ENCODE data around the gene SGMS1.

SGMS1 gene

DNA sequence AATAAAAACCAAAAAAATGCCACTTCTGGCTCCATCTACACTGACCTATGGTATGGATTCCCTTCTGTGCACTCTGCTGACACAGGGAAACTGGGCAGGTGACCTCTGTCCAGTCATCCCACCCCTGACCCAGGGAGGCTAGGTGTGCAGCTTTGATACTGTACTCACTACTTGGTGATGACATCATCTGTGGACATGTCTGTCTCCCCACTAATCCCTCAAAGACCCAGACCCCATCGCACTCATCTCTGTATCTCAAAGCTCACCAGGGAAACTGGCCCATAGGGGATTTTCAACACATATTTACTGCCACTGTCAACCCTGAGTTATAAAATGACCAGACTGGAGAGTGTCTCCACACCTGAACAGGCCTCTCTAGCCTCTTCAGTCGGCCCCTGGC, 10.6 kb downstream of the SGMS1 start:
- no peak for DNase-seq (ENCODE audit: low read depth in 2 of 2)

GRCh38 chr10:50610368-50610767, 13.4 kb downstream of the SGMS1 start:
- DNase-seq (ENCODE audit: low read depth in 2 of 2): no peak

- DNase-seq (ENCODE audit: low read depth in 2 of 2): no peak
Measured at GRCh38 chr10:50607356-50607925, 16.3 kb downstream of the SGMS1 start.

GRCh38 chr10:50605951-50606270, 17.8 kb downstream of the SGMS1 start:
- DNase-seq (ENCODE audit: low read depth in 2 of 2): no peak

DNA sequence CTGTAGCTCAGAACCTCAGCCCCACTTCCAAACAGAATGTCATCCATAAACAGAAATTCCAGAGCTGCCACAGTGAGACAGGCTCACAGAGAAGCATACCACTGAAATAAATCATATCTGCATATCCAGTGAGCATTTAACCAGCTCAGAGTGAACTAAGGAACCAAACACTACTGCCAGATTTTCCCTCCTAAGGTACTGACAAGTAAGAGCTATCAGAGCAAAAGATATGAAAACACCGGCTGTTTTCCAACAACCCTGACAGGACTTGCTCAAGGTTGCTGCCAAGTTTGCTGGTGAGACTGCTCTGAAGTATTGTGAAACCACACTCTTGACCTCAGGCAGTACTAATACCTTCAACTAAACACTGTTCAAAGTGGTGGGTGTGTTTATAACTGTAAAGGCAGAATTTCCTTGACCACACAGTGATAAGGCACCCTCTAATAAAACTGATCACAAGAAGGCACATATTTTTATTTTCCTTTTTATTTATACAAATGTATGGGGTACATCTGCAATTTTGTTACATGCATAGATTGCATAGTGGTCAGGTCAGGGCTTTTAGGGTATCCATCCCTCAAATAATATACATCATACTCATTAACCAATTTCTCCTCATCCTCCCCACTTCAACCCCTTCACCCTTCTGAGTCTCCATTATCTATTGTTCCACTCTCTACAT, 18.3 kb downstream of the SGMS1 start:
- DNase-seq (ENCODE audit: low read depth in 2 of 2): no peak

GRCh38 chr10:50604809-50605208, 18.9 kb downstream of the SGMS1 start:
- no peak for DNase-seq (ENCODE audit: low read depth in 2 of 2)

DNA sequence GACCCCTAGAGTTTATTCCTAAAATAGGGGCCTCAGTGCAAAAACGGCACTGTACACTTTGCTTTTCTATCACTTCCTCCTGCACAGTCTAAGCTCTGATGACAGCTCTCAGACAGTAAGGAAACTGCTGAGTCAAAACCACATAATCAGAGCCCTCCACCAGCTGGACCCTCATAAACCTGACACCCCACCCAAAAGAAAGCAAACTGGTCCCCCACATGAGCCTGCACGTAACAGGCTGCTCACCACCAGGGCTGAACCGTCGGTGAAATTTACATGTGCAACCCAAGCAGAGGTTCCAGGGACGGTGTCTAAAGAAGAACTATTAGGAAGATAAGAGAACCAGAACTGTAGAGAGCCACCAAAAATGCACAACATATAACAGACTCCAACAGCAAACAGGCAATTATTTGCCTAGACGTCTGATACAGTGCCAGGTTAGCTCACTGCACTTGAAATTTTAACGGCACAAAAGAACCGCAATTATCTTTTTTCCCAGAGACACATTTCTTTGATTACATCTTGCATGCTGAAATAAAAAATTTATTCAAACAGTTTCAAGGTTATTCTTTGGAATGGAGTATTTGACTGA, 19.6 kb downstream of the SGMS1 start:
- no peak for DNase-seq (ENCODE audit: low read depth in 2 of 2)

DNA sequence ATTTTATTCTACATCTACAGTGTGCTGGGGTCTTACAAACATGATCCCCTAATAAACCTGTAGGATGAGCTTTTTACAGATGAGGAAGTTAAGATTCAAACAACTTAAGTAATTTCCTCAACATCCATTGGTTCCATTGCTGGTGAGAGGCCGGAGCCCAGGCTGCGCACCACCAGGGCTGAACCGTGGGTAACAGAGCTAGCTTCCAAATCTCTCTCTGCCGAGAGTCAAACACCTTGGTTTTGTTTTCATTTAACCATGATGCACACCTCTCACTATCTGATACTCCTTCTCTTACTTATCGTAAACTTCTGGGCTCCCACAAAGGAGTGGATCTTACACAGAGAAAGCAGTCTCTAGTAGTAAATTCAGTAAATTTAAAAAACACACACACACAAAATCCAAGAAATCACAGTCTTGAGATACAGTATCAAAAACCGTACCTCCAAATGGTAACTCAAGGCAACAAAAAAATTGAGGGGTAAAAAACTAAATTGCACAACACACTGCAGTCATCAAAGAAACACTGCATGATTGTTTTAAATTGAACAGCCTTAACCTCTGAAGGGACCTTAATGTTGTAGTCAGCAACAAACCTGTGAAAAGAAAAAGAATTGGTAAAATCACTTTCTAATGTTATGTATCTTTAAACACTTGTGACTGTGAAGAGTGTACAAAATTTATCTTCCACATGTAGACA, 20.5 kb downstream of the SGMS1 start:
- no peak for DNase-seq (ENCODE audit: low read depth in 2 of 2)

GRCh38 chr10:50601974-50602373, 21.8 kb downstream of the SGMS1 start:
- DNase-seq (ENCODE audit: low read depth in 2 of 2): no peak

GRCh38 chr10:50600831-50601477, 22.8 kb downstream of the SGMS1 start:
- DNase-seq (ENCODE audit: low read depth in 2 of 2): no peak

GRCh38 chr10:50600286-50600685, 23.5 kb downstream of the SGMS1 start:
- no peak for DNase-seq (ENCODE audit: low read depth in 2 of 2)

- DNase-seq (ENCODE audit: low read depth in 2 of 2): no peak
Measured at GRCh38 chr10:50596897-50597296, 26.9 kb downstream of the SGMS1 start.

GRCh38 chr10:50596456-50596855, 27.3 kb downstream of the SGMS1 start:
- no peak for DNase-seq (ENCODE audit: low read depth in 2 of 2)

- no peak for DNase-seq (ENCODE audit: low read depth in 2 of 2)
Measured at GRCh38 chr10:50595785-50596184, 28.0 kb downstream of the SGMS1 start.

GRCh38 chr10:50593523-50594376, 30.0 kb downstream of the SGMS1 start:
- no peak for DNase-seq (ENCODE audit: low read depth in 2 of 2)

DNA sequence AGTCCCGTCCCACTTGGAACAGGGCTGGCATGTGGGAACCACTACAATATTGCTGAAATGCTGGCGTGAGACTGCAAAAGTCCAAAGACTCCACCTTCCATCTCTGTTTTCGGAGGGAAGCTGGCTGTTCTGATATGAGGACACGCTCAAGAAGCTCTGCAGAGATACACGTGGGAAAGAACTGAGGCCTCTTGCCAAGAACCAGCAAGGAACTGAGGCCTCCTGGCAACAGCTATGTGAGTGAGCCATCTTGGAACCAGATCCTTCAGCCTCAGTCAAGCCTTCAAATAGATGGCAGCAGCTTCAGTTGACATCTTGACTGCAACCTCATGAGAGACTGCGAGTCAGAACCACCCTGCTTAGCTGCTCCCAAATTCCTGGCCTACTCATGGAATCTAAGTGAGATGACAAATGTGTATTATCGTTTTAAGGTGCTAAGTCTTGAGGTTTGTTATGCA, 30.8 kb downstream of the SGMS1 start:
- DNase-seq (ENCODE audit: low read depth in 2 of 2): no peak

DNA sequence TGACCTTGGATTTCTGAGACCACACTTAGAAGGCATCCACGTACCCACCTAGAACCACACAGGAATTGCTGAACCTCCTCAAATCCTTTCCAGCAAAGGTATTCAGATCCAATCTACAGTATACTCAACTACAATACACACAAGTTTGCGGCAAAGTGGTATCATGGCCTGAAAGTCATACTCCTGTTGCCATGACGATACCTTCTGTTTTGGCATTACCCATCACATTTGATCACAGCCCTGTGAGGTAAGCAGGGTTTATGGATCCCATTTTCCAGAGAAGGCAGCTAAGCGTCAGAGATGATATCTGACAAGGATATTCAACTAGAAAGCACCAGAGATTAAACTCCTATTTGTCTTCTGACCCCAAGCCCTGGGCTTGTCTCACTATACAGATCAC, 32.8 kb downstream of the SGMS1 start:
- no peak for DNase-seq (ENCODE audit: low read depth in 2 of 2)

GRCh38 chr10:50586740-50587088, 37.0 kb downstream of the SGMS1 start:
- no peak for DNase-seq (ENCODE audit: low read depth in 2 of 2)

GRCh38 chr10:50585921-50586739, 37.6 kb downstream of the SGMS1 start:
- no peak for DNase-seq (ENCODE audit: low read depth in 2 of 2)
